GM06990 (cell line): Measurements from ENCODE around the gene RNF220.

Source experiments
- DNase-seq: peaks from one replicate; pipeline ENCODE4 v3.0.0-alpha.2; 2011; ENCODE audit not compliant: insufficient read length; ENCODE audit errors: extremely low read depth
- H3K27me3 ChIP-seq: replicated peaks from 2 replicates; pipeline ENCODE4 v1.6.0; 2011; ENCODE audit warnings: low read length; ENCODE audit not compliant: control insufficient read depth, insufficient read depth
- H3K36me3 ChIP-seq: 2 replicates; pipeline ENCODE4 v1.5.1; 2011; ENCODE audit warnings: low read length; ENCODE audit not compliant: control insufficient read depth, insufficient read depth
- H3K4me3 ChIP-seq: replicated peaks from 2 replicates; pipeline ENCODE4 v1.5.1; 2011; ENCODE audit warnings: low read depth, mild to moderate bottlenecking, control low read depth, low read length
- CTCF ChIP-seq: IDR thresholded peaks from 2 replicates; pipeline ENCODE4 v1.5.1; 2011; ENCODE audit warnings: low read length, control low read depth, mild to moderate bottlenecking, inconsistent platforms; ENCODE audit not compliant: insufficient read depth, poor library complexity, severe bottlenecking

RNF220 gene

GRCh38 chr1:44547837-44548236, 142.8 kb downstream of the RNF220 start:
- Histone ChIP-seq H3K27me3 (no peaks in the 10 kb centered on the region; the same call in 1 of the 2 replicates), H3K4me3 (no peak overlapping the region), H3K36me3 (no peaks in the 10 kb centered on the region)
- no peak for DNase-seq
- TF ChIP-seq CTCF = no peak

- no peak for DNase-seq
These were observed 144.5 kb downstream of the RNF220 start for GRCh38 chr1:44549510-44549909.

GRCh38 chr1:44553127-44553758, 148.2 kb downstream of the RNF220 start:
- DNase-seq = no peak
- Histone ChIP-seq H3K36me3 (no peaks in the 10 kb centered on the region), H3K4me3 (no peak overlapping the region), H3K27me3 (no peaks in the 10 kb centered on the region; the same call in 1 of the 2 replicates)
- no peak for TF ChIP-seq CTCF

More at GRCh38 chr1:44549510-44549909, 144.5 kb downstream of the RNF220 start:
- Histone ChIP-seq H3K36me3 (no peaks in the 10 kb centered on the region), H3K4me3 (no peak overlapping the region), H3K27me3 (no peaks in the 10 kb centered on the region; the same call in 1 of the 2 replicates)
- TF ChIP-seq CTCF = no peak

- DNase-seq = no peak
- no peak for TF ChIP-seq CTCF
- Histone ChIP-seq H3K4me3 (no peak overlapping the region), H3K27me3 (no peaks in the 10 kb centered on the region; the same call in 1 of the 2 replicates), H3K36me3 (no peaks in the 10 kb centered on the region)
These were observed 148.7 kb downstream of the RNF220 start for GRCh38 chr1:44553771-44554170.

GRCh38 chr1:44554706-44555105, 149.7 kb downstream of the RNF220 start:
- no peaks in the 10 kb centered on the region; the same call in none of the 2 replicates for H3K27me3 ChIP-seq

More at GRCh38 chr1:44554706-44555105, 149.7 kb downstream of the RNF220 start:
- Histone ChIP-seq H3K4me3 (no peak overlapping the region), H3K36me3 (no peaks in the 10 kb centered on the region)
- TF ChIP-seq CTCF = no peak
- DNase-seq = no peak
